SK-N-SH treated with all-trans-retinoic acid at 6 μM for 48 hours (cell line): ENCODE measurements around the gene HBQ1.

Source experiments
- BACH2 ChIP-seq: fragments of 250-450 bp; sonication (Bioruptor Pico); IDR thresholded peaks from 2 replicates; pipeline ENCODE4 v1.9.0; 2021; ENCODE audit warnings: mild to moderate bottlenecking, borderline replicate concordance
- CSRNP3 ChIP-seq: fragments of 250-450 bp; sonication (Bioruptor Pico); IDR thresholded peaks from 2 replicates; pipeline ENCODE4 v1.5.1; 2021; ENCODE audit warnings: mild to moderate bottlenecking, moderate library complexity
- ESRRG ChIP-seq: fragments of 250-450 bp; sonication (Bioruptor Pico); IDR thresholded peaks from 2 replicates; pipeline ENCODE4 v1.6.1; 2021; ENCODE audit warnings: mild to moderate bottlenecking
- GLIS3 ChIP-seq: fragments of 250-450 bp; sonication (Bioruptor Pico); IDR thresholded peaks from 2 replicates; pipeline ENCODE4 v1.5.0; 2020; ENCODE audit warnings: mild to moderate bottlenecking, moderate library complexity
- ISL1 ChIP-seq: fragments of 250-450 bp; sonication (Bioruptor Pico); IDR thresholded peaks from 2 replicates; pipeline ENCODE4 v2.1.2; 2022; ENCODE audit warnings: mild to moderate bottlenecking, moderate library complexity
- SNAI2 ChIP-seq: fragments of 250-450 bp; sonication (Bioruptor Pico); IDR thresholded peaks from 2 replicates; pipeline ENCODE4 v1.5.0; 2020; ENCODE audit warnings: mild to moderate bottlenecking, moderate library complexity
- ZC3H10 ChIP-seq: fragments of 250-450 bp; sonication (Bioruptor Pico); IDR thresholded peaks from 2 replicates; pipeline ENCODE4 v1.5.1; 2021; ENCODE audit warnings: mild to moderate bottlenecking, moderate library complexity
- ZFP3 ChIP-seq: fragments of 250-450 bp; sonication (Bioruptor Pico); IDR thresholded peaks from 2 replicates; pipeline ENCODE4 v1.5.0; 2020; ENCODE audit warnings: mild to moderate bottlenecking, moderate library complexity
- ZNF565 ChIP-seq: fragments of 450-650 bp; formaldehyde crosslinking; conservative IDR thresholded peaks from 2 replicates; pipeline ENCODE4 v1.5.0; 2020; ENCODE audit warnings: low read depth, mild to moderate bottlenecking, moderate library complexity
- ZNF70 ChIP-seq: fragments of 450-650 bp; formaldehyde crosslinking; IDR thresholded peaks from 2 replicates; pipeline ENCODE4 v1.5.0; 2020; ENCODE audit warnings: mild to moderate bottlenecking, moderate library complexity

- no peak for TF ChIP-seq CSRNP3 (CRISPR knock-in tag)
- no peak for TF ChIP-seq ZC3H10 (CRISPR knock-in tag)
- no peak for TF ChIP-seq ZFP3
- no peak for TF ChIP-seq ESRRG (CRISPR knock-in tag)
- TF ChIP-seq ZNF70 = no peak
- TF ChIP-seq ZNF565 (CRISPR knock-in tag) = no peak
- no peak for TF ChIP-seq SNAI2 (CRISPR knock-in tag)
- no peak for TF ChIP-seq ISL1
- TF ChIP-seq GLIS3 (CRISPR knock-in tag) = no peak
- TF ChIP-seq BACH2 (CRISPR knock-in tag) = no peak
These were observed 5.0 kb downstream of the HBQ1 start for GRCh38 chr16:185213-185612.
